ENCODE results near the gene AIPL1.

Gene AIPL1

DNA sequence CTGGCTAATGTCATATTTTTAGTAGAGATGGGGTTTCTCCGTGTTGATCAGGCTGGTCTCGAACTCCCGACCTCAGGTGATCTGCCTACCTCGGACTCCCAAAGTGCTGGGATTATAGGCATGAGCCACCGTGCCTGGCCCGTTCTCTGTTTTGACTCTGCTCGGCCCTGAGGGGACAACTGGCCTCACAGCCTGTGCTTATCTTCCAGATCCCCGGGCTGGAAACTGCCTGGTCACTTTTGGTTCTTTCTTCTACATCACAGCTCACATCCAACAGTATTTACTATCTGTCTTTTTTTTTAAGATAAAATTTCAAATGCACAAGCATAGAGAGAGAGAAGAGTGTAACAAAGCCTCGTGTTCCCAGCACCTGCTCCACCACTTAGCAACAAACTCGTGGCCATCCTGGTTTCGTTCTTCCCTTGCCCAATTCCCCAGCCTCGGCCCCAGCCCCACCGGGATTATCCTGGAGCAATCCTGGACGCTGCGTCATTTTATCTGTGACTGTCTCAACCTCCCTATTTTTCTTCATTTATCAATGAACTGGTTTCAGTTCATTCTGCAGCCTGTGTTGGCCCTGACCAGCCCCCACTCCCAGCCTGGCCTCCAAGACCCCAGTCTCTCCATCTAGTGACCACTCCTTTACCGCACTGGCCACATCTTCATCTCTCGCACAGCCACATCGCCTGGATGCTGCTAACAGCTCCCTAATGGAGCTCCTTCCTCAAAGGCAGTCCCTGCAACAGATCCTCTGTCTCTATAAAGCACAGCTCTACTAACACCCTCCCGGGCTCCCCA is 30.5 kb upstream of the AIPL1 start:
- DNase-seq (ENCODE audit: low spot score), result no peak

DNA sequence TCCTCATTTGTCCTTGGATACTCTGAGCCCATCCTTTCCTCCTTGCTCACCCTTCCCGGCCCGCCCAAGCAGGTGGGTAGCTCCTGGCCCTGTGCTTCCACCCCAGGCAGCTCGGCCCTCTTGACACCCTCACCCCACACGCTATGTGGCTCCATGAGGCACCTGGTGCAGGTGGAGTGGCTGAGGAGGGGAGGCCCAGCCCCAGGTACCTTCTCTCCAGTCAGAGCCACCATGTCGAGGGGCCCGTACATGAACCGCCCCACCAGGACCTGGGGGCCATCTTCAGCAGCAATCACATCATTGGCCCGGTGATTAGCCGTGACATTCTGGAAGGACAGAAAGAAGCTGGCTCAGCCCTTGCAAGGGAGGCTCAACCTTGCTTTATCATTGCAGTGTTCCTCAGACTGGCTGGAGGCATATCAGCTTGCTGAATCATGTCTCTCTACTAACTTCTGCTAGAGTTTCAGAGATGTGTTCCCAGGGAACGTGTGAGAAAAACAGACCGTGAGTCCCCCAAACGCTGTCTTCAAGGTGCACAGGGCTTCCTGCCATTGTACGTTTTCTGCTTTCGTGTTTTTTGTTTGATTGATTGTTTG is 29.6 kb upstream of the AIPL1 start:
- DNase-seq (ENCODE audit: low spot score), result no peak

- no peak for DNase-seq (ENCODE audit: low spot score)
Measured at GRCh38 chr17:6463616-6464445, 28.9 kb upstream of the AIPL1 start.

GRCh38 chr17:6462692-6463091 is 27.8 kb upstream of the AIPL1 start:
- no peak for DNase-seq (ENCODE audit: low spot score)

GRCh38 chr17:6461792-6462524 is 27.0 kb upstream of the AIPL1 start:
- no peak for DNase-seq (ENCODE audit: low spot score)

- no peak for DNase-seq (ENCODE audit: low spot score)
Measured at GRCh38 chr17:6461246-6461645, 26.3 kb upstream of the AIPL1 start.

DNA sequence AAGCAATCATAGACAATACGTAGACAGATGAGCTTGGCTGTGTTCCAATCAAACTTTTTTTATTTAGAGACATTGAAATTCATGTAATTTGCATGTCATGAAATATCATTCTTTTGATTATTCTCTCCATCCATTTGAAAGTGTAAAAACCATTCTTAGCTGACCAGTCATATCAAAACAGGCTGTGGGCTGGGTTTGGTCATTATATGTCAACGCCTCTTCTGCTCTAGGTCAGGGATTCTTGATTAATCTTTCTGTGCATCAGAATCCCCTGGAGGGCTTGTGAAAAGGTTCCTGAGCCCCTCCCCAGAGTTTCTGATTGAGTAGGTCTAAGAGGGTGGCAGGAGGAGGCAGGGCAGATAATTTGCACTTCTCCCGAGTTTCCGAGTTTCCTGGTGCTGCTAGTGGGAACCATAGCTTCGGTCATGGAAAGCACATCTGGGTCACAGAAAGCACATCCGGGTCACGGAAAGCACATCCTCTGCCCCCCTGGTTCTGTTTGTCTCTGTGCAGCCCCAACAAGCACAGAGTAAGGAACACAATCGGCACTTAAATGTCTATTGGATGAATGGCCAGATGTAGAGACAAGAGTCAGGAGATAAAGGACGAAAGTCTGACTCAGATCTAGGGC is 25.7 kb upstream of the AIPL1 start:
- DNase-seq (ENCODE audit: low spot score), result no peak

DNA sequence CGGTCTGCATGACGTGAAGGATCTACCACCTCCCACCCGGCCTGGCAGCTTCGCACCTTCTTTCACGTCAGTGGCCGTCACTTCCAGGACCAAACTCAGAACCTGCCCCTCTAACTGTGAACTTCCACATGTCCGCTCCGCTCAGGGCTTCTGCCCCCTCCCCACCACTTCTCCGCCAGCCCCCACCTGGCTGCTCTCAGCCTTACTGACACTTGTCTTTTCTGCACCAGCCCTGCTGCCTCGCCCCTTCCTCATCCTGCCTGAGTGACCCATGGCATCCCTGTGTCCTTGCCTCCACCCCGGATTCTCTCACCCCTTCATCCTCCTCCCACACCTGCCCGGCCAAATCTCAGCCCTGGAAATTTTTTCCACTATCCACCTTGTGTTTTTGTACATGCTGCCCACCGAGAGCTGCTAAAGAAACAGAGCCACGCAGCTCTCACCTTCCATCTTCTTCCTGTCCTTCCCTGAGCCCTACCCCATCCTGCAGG is 23.6 kb upstream of the AIPL1 start:
- DNase-seq (ENCODE audit: low spot score), result no peak

- DNase-seq (ENCODE audit: low spot score), result no peak
Measured at GRCh38 chr17:6457688-6458459, 23.0 kb upstream of the AIPL1 start.

- no peak for DNase-seq (ENCODE audit: low spot score)
Measured at GRCh38 chr17:6456914-6457687, 22.2 kb upstream of the AIPL1 start.

DNA sequence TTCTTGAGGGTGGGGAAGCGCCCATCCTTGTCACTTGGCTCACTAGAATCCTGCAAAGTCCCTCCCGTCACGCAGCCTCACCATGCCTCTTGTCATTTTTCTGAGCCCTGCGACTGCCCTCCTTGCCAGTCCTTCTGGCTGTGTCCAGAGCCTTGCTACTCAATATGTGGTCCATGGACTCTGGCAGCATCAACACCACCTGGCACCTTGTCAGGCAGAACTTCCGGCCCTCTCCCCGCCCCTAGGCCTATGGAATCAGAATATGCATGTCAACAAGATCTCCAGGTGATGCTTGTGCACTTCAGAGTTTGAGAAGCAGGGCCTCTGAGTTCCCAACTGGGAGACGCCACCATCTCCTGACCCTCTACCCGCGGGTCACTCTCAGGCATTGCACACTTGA is 21.4 kb upstream of the AIPL1 start:
- no peak for DNase-seq (ENCODE audit: low spot score)

- no peak for DNase-seq (ENCODE audit: low spot score)
Measured at GRCh38 chr17:6455321-6455705, 20.4 kb upstream of the AIPL1 start.

DNA sequence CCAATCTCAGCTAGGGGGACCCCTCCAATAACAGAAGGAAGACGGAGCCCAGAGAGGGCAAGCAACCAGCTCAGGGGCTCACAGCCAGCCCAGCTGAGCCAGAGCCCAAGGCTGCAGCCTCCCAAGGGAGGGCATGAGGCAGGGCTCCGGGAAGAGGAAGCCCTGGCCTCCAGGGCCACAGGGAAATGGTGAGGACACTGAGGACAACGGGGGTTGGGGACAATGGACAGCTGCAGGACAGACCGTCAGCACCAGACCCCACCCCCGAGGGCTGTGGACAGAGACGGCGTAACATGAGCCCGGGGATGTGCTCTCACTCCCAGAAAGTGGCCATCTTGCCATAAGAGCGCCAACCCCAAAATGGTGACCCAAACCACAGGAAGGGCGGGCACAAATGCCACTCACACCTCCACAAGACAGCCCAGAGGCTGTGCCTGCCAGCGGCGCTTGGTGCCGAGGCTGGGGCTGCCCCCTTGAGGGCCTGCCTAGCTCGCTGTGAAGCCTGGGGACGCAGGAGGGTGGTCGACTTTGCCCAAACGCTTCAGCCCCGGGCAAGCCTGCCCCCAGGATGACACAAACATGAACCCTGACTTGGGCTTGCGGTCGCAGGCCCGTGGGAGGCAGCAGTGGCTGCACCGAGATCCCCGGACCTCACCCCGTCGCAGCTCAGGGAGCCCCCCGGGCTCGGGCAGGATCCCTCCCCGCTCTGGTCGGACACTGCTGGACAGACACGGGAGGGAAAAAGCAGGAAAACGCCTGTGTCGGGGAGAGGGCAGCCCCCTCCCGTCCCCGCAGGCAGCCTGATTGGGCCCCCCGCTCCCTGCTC is 19.8 kb upstream of the AIPL1 start:
- no peak for DNase-seq (ENCODE audit: low spot score)

GRCh38 chr17:6453279-6454024 is 18.5 kb upstream of the AIPL1 start:
- no peak for DNase-seq (ENCODE audit: low spot score)

DNA sequence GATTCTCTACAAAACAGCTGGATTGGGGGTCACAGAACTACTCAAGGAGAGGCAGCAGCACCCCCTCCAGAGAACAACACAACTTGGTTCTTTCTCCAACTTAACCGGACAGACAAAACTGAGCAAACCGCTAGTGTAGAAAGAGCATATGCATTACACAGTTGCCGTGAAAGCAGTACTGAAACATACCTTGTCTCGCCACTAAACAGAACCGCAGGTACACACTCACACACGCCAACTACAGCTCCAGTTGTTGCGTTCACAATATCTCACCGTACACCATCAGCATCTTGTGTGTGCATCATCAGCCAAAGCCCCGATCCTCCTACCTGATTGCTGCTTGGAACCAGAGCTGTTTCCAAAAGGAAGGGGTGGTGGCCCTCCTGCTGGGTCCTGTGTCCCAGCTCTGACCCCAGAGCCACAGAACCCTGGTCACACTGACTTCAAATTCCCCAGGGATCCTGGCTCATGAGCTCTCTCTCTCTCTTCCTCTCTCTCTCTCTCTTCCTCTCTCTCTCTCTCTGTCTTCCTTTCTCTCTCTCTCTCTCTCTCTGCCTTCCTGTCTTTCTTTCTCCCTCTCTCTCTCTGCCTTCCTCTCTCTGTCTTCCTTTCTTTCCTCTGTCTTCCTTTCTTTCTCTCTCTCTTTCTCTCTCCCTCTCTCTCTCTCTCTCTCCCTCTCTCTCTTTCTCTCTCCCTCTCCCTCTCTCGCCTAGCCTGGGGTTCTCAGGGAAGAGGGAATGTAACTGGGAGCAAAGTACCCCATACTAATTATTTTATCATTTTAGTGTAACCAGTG is 17.7 kb upstream of the AIPL1 start:
- no peak for DNase-seq (ENCODE audit: low spot score)

DNA sequence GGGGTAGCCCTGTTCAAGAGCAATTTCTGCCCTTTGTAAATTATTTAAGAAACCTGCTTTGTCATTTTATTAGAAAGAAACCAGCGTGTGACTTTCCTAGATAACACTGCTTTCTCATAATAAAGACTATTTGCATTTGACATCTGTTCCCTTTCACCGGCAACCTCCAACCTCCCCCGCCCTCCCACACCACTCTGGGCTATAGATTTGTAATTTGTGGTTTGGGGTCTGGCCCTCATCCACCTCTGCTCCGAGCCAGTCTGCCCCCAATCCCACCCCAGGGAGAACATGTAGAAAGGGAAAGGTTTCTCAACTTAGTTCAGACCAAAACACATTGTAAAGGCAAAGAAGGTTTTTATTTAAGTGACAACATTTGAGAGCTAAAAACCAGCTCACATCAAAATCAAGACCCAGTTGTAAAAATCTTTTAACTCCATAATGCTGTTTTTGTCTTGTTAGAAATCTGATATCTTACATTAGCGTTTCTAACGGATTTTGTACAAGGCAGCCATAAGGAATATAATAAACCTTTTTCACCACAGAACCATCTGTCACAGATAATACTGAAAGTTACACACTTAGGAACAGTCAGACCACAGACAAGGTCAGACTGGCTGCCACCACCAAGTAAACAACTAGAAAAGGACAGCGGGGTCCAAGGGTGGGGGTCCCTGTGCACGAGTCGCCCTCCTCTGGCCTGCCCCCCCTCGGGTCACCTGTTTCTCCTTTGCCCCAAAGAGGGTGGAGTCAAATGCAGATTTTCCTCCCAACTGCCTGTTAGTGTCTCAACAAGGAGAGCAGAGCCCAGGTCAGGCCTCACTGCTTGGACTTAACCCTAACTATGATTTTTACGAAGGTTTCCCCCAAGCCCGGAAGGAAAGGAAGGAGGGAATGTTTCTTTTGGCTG is 16.3 kb upstream of the AIPL1 start:
- DNase-seq (ENCODE audit: low spot score), result no peak

- no peak for DNase-seq (ENCODE audit: low spot score)
Measured at GRCh38 chr17:6449307-6449706, 14.4 kb upstream of the AIPL1 start.

All from globus pallidus (tissue), 1 donor.